Activated CD4-positive, alpha-beta T cell treated with anti-CD3 and anti-CD28 coated beads for 1 hour (primary cell): ENCODE data around the gene EIF4G3.
"Not testable (repeated sequence)": the region's sequence is repeated elsewhere in the genome, so short reads cannot be mapped to it uniquely, and the experiment has no call there.

Source experiments
- DNase-seq: peaks from one replicate; pipeline ENCODE4 v3.0.0-alpha.2; 2020

The EIF4G3 gene

DNA sequence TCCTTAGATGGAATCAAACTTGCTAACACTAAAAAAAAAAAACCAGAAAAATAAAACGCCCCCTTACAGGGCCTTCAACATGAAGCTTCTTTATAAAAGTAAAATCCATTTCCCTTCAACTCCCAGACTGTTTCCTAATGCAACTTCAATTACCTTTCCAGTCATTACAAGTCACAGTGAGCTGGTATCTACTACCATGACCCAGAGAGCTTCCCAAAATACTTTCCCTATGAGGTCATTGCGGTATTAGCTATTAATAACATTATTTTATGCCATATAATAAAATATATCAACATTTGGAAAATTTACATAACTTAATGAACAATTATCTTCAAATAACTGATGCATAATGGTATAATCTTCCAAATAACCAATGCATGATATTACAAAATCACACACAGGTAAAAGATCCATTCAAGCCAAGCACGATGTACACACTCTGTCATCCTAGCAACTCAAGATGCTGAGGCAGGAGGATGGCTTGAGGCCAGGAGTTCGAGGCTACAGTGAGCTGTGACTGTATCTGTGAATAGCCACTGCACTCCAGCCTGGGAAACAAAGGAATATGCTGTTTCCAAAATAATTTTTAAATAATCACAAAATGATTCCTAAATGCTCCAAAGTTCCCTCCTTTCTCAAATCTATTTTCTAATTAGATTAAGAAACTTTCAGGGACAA, 24.1 kb downstream of the EIF4G3 start:
- DNase-seq: no peak

DNA sequence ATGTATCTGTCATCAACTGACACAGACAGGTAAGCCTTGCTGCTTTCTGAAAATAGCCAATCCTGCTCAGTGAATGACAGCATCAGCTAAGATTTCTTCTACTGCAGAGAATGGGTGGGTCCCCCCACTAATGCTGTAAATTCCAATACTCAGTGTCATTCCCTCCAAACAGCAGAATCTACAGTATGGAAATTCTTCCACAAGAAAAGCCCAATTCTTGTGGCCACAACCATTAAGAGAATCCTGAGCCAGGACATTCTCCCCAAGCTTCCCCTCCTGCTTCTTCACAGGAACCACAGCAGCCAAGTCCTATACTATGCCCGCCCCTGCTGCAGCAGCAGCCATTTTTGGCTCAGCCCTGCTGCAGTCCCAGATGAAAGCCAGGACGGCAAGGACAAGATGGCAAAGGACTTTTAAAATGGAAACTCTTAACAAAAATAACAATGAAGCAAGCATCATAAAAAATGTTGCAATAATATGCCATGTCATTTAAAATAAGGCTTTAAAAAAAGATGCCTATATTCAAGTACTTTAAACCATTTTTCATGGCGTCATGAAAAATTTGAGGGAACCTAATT, 26.8 kb downstream of the EIF4G3 start:
- no peak for DNase-seq

DNA sequence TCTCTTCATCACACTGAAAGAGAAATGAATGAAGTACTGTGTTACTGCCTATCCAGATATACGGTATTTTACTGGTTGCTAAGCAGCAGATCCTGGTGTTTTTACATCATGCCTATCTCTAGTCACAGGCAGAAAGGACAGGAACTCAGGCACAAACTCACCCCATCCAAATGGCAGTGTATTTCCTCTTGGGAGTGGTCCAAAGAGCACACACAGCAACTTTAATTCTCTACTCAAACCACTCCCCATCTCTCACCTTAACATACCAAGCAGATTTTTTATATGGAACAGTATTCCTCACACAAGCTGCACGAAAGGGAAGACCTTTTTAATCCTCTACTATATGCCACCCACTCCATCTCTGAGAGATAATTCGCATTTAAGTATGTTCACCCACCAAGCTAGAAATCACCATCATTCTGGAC, 27.3 kb downstream of the EIF4G3 start:
- DNase-seq: no peak

DNA sequence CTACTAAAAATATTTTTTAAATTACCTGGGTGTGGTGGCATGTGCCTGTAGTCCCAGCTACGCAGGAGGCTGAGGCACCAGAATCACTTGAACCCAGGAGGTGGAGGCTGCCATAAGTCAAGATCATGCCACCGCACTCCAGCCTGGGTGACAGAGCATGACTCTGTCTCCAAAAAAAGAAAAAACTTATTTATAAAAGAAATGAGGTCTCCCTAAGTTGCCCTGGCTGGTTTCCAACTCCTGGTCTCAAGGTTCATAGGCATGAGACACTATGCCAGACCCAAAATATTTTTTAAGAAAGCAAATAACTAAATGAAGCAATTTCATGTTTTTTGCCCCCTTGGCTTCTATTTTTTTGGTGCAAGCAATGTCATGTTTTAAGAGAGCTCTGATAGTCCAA, 32.9 kb downstream of the EIF4G3 start:
- DNase-seq: no peak

DNA sequence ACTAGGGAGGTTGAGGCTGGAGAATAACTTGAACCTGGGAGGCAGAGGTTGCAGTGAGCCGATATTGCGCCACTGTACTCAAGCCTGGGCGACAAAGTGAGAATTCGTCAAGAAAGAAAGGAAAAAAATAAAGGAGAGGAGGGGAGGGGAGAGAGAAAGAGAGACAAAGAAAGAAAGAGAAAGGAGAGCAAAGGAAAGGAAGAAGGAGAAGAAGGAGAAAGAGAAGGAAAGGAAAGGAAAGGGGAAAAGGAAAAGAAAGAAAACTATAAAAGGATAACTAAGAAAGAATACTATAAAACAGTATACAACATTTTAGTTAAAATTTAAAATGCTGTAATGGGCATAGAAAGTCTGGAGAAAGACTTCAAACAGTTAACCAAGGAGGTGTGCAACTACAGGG, 33.6 kb downstream of the EIF4G3 start:
- DNase-seq: no peak

DNA sequence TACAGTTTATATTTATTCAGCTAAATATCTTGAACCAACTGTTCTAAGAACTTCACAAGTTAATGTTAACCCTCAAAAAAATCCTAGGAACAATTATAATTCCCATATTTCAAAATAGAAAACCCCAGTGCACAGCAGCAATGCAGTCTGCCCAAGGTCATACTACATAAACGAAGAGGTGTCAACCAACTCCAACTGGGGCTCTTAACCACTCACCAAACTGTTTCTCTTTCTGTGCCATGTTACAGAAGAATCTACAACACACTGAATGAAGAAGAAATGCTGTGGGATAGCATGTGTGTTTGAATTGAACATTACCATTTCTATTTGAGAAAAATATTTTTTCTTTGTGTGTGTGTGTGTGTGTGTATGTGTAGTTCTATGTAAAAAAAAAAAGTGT, 35.7 kb downstream of the EIF4G3 start:
- DNase-seq: no peak

DNA sequence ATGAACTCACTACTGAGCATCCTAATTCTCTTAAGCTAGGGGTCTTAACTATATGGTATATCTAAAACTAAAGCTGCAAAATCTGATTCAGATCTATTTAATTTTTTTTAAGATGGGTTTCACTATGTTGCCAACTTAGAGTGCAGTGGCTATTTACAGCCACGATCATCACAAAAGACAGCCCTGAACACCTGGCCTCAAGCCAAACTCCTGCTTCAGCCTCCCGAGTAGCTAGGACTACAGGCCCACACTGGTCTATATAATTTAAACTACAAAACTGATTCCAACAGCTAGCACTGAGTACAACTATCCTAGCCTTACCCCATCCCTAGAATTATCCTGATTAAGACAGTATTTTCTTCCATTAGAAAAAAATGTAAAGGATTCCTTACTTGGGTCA, 37.1 kb downstream of the EIF4G3 start:
- DNase-seq: no peak

DNA sequence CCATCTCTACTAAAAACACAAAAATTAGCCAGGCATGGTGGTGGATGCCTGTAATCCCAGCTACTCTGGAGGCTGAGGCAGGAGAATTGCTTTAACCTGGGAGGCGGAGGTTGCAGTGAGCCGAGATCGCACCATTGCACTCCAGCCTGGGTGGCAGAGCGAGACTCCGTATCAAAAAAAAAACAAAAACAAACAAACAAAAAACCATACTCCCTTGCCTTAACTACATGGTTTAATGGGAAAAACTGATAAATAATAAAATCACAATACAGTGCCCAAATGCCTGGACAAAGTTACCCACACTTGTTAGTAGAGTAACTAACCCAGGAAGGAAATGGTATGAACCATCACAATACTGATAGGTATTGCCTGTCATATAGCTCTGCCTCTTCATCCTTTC, 40.4 kb downstream of the EIF4G3 start:
- DNase-seq: not testable (repeated sequence)

DNA sequence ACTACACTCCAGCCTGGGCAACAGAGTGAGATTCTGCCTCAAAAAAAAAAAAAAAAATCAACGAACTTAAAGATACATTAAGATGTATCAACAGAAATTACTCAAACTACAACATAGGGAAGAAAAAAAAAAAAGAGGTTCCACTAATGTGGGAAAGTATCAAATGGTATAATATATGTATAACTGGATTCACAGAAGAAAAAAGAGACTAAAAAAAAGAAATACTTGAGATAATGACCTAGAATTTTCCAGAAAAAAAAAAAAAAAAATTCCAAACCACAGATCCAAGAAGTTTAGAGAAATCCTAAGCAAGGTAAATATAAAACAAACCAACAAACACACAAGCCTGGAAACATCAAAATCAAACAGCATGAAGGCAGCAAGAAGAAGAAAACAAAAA, 45.5 kb downstream of the EIF4G3 start:
- DNase-seq: no peak

DNA sequence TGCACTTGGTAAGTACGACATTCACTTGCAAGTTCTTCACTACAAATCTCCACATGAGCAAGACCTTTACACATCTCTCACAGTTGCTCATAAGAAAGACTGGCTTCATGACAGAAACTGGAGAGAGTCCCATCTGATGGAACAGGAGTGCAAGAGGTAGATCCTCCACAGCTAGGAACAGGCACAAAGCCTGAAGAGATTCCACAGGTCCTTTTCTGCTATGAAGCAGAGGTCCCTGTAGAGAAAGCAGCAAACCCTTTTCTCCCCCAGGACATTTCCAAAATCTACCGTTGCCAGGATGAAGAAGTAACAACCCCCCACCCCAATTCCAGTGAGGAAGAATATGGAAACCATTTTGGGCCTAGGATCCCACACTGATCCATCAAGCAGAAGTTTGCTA, 47.3 kb downstream of the EIF4G3 start:
- no peak for DNase-seq

DNA sequence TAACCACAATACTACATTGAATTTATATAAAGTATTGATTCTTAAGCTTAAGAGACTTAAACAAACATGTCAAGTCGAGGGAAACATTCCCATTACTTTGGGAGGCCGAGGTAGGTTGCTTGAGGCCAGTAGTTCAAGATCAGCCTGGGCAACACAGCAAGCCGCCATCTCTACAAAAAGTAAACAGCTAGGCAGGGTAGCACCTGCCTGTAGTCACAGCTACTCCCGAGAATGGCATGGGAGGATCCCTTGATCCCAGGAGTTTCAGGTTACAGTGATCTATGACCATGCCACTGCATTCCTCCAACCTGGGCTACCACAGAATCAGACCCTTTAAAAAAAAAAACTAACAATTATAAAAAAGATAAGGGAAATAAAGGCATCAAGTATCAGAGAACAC, 50.4 kb downstream of the EIF4G3 start:
- no peak for DNase-seq

DNA sequence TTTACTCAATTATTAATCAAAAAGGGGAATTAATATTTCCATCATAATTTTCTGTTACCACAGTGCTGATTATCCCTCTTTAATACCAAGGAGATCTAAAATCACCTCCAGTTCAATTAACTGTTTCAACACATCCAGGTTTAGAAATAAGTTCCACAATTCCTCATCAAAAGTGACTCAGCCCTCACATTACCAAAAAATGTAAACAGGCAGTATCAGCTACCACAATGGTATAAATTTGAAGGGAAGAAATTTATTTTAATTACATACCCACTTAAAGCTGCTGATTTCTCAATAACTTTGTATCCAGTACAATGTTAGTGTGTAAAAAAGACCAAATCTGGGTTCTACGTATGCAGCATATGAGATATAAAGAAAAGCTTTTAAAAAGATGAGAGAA, 51.9 kb downstream of the EIF4G3 start:
- DNase-seq: no peak

DNA sequence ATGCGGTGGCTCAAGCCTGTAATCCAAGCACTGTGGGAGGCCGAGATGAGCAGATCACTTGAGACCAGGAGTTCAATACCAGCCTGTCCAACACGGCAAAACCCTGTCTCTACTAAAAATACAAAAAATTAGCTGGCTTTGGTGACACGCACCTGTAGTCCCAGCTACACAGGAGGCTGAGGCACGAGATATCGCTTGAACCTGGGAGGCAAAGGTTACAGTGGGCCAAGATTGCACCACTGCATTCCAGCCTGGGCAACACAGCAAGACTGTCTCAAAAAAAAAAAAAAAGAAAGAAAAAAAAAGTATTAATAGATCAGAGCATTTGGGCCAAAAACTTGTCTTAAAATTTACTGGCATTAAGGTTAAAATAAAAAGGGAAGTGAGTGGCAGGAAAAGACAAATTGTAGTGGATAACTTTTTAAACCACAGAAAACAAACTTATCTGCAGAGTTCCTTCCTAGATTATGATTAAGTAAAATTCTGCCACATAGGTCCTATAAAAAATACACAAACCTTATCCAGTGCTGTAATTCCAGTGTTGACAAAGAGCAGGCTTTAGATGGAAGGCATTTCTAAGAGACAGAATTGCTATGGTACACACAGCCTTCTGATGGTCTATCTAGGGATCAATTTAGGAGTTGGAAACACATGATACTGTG, 53.3 kb downstream of the EIF4G3 start:
- no peak for DNase-seq

DNA sequence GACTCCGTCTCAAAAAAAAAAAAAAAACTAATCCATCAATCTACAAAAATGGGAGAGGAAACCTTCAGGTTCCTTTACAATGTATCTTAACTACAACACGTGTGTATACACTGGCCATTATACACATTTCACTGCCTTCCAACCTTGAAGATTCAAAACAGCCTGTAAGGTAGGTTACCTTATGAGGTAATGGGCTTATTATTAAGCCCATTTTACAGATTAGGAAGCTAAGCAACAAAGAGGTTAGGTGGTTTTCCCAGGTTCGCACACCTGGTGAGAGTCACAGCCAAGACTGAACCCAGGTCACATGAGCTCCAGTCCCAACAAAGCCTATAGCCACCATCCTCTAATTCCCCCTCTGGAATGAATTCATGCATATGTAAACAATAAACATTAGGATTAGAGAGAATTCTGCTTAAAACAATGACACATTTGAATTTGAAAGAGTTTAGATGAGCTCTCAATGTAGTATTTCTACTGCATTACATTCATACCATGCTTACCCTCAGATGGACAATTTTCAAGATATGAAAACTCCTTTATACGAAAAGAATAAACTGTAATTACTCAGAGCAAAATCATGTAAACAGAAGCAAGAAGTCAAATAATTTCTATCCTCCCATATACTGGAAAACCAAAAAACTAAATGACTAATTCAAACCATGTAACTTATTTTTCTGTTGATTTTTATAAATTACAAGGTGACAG, 54.8 kb downstream of the EIF4G3 start:
- no peak for DNase-seq

DNA sequence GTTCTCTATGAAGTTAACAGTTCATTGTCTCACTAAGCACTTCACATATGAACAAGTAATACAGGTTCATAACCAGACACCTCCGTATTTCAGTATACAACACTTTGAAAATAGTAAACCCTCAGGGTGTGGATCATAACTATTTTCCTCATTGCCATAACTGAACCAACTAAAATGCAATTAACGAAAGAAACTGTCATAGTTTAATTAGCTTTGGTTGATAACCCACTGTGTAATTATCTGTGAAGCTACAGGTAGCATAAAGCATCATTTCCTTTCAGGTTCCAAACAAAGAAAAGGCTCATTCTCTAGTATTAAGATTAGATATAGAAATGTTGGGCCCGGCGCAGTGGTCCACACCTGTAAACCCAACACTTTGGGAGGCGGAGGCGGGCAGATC, 58.5 kb downstream of the EIF4G3 start:
- no peak for DNase-seq

DNA sequence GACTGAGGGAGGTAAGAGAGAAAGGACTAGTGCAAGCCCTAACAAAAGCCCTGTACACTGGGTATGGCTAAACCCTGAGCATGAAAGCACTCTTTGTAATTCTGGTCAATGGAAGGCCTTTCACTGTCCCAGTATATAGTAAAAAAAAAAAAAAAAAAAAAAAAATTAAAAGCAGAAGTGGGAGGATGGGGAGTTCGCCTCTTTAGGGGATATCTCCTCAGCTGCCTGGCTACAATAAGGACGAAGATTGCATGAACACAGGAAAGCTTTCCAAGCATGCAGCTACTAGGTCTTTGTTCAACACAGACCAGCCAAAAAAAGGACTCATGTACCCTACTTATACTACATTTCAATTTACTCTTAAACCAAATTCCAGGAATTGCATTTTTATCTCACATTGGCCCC, 59.1 kb downstream of the EIF4G3 start:
- DNase-seq: no peak

DNA sequence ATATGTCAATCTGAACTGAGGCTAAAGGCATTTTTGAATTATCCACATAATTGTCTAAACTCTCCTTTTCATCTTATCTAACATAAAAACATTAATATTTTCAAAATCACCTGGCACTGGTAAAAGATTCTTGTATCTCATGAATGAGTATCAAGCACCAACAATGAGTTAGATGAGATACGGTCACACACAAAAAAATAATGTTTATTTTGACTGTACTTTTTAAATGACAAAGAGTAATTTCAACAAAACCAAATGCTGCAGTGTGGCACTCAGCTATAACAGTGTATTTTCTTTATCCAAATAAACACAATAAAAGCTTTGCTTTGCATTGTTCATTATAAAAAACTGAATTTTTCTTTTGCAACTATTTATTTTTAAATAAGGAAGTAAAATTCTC, 59.5 kb downstream of the EIF4G3 start:
- no peak for DNase-seq

DNA sequence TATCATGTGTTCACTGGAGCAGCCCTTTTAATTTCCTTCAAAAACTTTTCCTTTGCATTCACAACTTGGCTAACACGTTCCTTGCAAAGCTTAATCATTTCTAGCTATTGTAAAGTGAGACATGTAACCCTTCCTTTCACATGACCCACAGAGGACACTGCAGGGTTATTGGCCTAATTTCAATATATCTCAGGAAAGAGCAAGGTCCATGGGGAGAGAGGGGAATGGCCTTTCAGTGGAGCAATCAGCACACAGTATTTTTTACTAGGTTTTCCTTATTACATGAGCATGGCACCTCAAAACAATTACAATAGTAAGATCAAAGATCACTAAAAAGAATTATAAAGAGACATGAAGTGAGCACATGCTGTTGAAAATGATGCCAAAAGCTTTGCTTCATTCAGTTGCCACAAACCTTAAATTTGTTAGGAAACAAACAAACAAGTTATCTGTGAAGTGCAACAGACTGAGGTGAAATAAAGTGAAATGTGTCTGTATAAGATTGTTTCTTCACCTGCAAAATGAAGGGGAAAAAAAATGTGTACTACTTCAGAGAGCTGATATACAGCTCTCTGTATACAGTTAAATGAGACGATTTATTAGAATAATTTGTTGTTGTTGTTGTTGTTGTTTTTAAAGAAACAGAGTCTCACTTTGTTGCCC, 61.5 kb downstream of the EIF4G3 start:
- DNase-seq: no peak

DNA sequence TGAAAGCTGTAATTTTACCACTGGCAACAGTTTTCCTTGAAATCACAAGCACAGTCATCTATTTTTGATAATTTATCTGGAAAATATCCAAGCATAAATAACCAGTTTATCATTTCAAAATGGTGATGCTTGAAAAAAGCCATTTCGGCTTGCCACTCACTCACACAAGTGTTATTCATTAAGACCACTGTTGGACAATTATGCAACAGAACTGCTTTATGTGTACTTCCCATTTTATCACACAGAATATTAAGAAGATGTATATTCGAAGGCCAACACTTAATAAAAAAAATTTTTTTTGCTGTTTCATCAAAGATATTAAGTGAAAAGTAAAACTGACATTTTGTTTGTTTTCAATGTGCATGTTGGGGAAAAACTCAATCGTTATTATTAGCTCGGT, 62.3 kb downstream of the EIF4G3 start:
- no peak for DNase-seq

DNA sequence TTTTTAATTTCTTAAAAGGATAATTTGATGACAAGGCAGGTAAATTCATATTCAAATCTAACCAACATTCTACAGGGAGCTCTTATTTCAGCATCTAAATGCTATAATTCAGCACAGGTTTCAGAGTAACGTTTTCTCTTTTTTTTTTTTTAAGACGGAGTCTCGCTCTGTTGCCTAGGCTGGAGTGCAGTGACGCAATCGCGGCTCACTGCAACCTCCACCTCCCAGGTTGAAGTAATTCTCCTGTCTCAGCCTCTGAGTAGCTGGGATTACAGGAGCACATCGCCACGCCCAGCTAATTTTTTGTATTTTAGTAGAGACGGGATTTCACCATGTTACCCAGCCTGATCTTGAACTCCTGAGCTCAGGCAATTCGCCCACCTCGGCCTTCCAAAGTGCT, 66.5 kb downstream of the EIF4G3 start:
- no peak for DNase-seq

DNA sequence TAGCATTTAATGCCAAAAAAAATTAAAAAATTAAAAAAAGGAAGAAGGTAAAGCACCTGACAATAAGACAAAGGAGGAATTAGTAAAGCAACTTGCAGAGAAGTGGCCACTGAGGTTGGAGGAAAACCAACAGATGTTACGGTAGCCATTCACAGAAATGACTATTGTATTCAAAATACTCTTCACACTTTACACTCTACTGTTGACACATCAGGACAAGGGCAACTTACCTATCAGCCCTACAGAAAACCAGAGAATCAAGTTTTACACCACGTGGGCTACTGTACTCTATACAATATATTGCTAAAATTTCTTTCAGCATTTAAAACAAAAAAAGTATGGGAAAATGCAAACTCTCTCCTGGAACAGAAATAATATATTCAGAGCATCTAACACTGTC, 70.0 kb downstream of the EIF4G3 start:
- DNase-seq: no peak

DNA sequence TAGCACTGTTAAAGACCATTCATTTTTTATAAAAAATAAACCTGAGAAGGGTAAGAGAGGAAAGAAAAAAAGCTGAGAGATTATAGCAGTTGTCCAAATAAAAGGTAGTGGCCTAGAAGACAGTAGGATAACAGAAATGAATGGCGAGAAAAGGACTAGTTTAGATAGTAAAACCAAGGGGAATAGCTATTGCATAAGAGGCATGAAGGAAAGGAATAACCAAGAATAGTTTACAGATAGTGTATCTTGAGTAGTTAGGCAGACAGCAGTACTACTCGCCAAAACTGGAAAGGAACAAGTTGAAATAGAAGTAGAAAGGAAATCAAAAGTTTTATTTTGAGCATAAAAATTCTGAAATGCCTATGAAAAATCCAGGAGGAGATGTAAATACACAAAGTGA, 70.5 kb downstream of the EIF4G3 start:
- DNase-seq: no peak

DNA sequence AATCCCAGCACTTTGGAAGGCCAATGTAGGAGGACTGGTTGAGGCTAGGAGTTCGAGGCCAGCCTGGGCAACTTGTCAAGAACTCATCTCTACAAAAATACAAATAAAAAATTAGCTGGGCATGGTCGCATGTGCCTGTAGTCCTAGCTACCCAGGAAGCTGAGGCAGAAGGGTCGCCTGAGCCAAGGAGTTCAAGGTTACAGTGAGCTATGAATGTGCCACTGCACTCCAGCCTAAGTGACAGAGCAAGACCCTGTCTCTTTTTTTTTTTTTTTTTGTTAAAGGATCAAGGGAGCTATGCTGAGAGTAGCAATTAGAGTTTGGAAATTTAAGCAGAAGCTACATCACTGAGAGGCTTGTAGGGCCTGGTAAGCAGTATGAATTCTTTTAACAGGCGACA, 70.9 kb downstream of the EIF4G3 start:
- DNase-seq: no peak

DNA sequence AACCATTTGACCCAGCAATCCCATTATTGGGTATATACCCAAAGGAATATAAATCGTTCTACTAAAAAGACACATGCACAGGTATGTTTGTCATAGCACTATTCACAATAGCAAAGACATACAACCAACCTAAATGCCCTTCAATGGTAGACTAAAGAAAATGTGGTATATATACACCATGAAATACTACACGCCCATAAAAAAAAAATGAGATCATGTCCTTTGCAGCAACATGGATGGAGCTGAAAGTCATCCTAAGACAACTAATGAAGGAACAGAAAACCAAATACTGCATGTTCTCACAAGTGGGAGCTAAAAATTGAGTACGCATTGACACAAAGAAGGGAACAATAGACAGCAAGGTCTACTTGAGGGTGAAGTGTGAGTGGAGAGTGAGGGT, 72.0 kb downstream of the EIF4G3 start:
- DNase-seq: no peak
